Epidermal melanocyte (primary cell): ENCODE measurements around the gene CABLES1.
"Not testable (repeated sequence)": the region's sequence is repeated elsewhere in the genome, so short reads cannot be mapped to it uniquely, and the experiment has no call there.

Source experiments
- DNase-seq: peaks from one replicate; pipeline ENCODE4 v3.0.0; 2011; ENCODE audit warnings: low spot score; ENCODE audit not compliant: insufficient read length

CABLES1 gene

GRCh38 chr18:23141104-23141999, 6.1 kb downstream of the CABLES1 start:
- DNase-seq = no peak

- no peak for DNase-seq
Measured at GRCh38 chr18:23142251-23142929, 7.1 kb downstream of the CABLES1 start.

DNA sequence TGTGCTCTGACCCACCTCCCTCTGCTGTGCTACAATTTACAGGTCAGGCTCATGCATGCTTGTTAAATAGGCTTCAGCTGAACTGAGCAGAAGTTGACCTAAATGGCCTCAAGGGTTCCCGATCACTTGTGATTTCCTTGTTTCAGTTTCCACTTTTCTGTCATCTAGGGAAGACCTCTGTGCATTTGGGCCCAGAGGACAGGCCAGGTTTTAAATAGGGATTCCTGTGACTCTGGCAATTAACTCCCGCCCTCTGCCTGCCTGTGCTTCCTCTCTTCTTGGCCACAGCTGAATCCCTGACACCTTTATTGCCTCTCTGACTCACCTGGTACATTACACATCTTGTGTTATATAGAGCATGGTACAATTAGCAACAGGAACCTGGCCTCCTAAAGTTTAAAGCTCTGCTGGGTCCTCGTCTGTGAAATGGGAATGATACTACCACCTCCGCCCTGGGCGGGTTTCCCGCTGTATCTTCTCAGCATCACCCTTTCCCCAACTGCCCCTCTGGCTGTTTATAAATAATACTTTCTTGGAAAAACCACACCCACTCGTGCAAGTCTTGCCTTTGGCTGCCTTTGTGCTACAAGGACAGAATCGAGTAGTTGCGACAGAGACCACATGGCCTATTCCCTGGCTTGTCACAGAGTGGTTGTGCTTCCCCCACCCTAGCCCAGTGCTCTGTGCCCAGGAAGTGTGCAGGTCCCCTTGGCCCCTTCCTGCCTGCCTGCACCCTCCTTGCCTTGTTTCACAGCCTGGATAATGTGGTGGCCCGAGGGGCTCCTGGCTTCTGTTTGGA, 7.9 kb downstream of the CABLES1 start:
- DNase-seq = no peak

DNA sequence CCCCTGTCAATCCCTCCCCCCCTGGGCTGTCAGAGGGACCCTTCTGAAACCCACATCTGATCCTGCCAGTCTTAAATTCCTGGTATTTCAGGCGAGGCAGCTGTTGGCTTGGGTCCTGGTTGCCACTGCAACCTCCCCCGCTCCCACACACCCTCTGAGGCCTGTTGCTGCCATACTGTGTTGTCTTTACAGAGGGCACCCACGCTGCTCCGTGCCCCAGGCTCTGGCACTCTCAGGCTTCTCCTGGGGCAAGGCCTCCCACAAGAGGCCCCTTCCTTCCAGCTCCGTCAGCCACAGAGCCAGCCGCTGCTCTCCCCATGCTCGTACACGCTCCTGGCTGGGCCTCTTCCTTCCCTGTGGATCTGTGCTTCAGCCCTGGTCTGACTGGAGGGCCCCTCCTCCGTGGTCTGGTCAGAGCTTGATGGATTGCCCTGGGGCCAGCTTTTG, 8.6 kb downstream of the CABLES1 start:
- DNase-seq = no peak

DNA sequence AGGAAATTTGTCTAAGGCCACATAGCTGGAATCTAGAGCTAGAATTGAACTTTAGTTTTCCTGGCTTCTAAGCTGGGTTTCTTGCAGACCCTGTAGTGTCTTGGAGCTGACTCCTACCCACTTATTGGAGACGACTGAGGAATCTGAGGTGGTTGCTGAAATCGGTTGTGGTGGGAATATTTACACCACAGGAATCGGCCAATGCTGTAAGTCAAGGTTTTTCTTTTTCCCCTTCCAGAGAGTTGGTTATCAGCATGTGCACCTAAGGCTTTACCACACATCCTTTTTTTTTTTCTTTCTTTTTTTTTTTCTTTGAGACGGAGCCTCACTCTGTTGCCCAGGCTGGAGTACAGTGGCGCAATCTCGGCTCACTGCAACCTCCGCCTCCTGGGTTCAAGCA, 9.4 kb downstream of the CABLES1 start:
- DNase-seq = no peak

DNA sequence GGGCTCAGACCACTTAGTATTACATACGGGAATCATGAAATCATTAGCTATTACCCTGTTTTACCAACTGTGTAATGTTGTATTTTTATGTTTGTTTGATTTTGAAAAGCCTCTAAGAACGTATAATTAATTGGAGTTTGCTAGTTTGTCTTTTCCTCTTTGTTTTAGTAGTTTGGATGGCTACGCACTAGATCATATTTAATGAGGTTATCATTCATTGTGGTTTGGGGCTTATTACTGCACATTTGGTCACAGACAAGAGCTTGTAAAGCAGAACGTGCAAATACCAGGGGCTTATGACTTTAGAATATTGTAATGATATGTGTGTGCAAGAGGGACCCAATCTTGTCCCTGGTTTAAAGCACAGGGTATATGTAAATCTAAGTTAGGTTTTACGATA, 10.3 kb downstream of the CABLES1 start:
- no peak for DNase-seq

DNA sequence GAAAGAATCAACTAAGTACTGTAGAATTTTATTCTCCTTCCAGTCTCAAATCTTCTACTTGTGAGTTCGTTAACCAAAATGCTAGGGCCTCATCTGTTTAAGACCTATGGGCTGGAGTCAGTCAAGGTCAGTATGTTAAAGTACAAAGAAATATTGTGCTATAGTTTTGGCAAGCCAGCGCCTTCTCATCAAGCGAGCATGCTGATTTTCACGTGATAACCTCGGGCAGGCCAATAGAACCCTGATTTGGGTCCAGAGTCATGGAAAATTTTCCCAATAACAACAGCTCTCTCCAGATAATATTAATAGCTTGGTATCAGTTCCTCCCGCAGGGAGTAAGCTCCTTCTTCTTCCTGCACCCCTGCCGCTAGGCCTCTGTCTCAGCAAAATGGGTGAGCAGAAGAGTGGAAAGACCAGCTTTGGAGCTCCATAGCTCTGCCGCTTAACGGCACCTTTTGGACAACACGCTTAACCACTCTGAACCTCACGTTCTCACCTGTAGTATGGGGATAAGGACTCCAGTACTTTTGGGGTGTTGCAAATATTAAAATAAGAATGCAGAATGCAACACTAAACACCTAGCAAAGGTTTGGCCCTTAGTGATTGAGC, 11.7 kb downstream of the CABLES1 start:
- DNase-seq = no peak

DNA sequence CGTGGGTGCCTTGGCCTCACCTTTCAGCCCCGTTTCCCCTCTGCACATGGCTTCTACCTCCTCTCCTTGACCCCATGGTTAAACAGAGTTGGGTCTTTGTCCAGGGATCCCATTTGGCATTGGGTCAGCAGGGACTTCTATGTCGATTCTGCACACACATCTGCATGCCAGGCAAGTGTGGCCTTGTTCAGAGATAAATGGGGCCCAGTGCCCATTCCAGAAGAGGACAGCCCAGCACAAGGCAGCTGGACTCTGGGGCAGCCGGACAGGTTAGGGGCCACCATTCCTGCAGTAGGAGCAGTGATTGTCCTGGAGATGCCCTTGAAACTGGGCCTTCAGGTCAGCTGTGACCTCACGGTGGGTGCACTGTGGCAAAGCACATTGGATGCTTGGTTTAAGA, 13.1 kb downstream of the CABLES1 start:
- DNase-seq = no peak

GRCh38 chr18:23149570-23149969, 14.3 kb downstream of the CABLES1 start:
- no peak for DNase-seq

DNA sequence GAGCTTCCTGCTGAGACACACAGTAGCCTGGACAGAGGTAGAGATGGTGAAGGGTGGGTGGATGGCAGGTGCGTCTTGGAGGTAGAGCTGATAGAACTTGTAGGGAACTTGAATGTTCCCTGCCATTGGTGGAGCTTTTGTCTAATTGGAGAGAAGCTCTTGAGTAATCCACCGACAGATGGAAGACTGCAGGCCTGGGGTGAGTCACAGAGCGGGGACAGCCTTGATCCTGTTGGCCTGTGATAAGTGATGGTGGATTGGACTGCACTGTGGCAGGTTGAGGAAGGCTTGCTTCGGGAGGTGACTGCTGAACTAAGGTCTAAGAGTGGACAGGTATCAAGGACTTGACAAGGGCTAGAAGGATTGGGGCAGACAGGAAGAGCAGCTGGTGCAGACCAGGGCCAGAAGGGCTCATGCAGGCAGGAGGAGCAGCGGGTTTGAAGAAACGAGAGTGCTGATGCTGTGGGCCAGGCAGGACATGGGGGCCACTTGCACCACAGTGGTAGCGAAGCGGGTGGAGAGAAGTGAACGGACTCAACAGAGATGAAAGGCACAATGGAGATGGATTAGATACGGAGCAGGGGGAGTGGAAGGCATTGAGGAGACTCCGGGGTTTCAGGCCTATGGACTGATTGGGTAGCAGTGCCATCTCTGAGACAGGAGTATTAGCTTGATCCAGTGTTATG, 16.3 kb downstream of the CABLES1 start:
- DNase-seq = no peak

GRCh38 chr18:23154030-23154429, 18.7 kb downstream of the CABLES1 start:
- DNase-seq = no peak

GRCh38 chr18:23154823-23155500, 19.7 kb downstream of the CABLES1 start:
- no peak for DNase-seq

DNA sequence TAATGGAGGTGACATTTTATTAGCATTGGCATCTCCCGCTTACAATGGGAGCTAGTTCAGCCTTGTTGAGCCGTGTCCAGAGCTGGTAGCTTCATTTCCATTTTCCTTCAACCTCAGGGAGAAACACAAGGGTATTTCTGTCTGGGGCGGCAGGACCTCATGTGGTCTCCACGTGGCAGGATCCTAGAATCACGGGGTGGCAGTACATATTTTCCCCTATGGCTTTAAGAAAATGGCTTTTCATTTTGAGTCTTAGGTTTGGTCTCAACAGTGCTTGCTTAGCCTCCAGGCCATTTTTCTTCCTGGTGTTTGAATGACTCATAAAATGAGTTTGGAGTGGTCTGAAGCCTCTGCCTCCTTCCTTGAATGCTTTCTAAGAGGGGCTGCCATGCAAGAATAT, 20.3 kb downstream of the CABLES1 start:
- no peak for DNase-seq

GRCh38 chr18:23156134-23156533, 20.8 kb downstream of the CABLES1 start:
- DNase-seq = no peak

- no peak for DNase-seq
Measured at GRCh38 chr18:23158058-23158457, 22.8 kb downstream of the CABLES1 start.

DNA sequence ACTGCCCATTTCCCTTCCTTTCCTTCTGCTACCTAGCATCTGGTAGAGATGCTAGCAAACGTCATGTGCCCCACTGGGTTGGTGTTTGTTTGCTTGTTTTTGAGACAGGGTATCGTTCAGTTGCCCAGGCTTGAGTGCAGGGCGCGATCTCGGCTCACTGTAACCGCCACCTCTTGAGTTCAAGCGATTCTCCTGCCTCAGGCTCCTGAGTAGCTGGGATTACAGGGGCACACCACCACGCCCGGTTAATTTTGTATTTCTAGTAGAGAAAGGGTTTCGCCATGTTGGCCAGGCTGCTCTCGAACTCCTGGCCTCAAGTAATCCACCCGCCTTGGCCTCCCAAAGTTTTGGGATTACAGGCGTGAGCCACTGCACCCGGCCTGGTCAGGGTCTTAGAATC, 23.6 kb downstream of the CABLES1 start:
- not testable (repeated sequence) for DNase-seq

DNA sequence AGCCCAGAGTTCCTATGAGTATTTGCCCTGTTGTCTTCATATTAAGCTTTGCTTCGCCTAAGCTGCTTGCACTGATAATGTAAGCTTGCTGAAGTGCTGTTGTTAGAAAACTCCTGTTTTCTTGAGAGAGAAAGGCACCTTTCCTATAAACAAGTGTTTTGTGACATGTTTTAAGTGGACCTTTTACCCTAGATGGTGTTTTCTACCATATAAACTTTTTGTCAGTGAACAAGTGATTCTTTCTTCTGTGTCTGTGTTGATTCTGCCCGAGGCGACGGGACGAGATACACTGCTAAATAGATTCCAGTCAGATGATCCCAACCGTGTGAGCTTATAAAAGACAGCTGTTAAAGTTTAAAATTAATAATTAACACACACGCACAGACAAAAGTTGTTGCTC, 24.1 kb downstream of the CABLES1 start:
- peak; percentile 64 for DNase-seq

DNA sequence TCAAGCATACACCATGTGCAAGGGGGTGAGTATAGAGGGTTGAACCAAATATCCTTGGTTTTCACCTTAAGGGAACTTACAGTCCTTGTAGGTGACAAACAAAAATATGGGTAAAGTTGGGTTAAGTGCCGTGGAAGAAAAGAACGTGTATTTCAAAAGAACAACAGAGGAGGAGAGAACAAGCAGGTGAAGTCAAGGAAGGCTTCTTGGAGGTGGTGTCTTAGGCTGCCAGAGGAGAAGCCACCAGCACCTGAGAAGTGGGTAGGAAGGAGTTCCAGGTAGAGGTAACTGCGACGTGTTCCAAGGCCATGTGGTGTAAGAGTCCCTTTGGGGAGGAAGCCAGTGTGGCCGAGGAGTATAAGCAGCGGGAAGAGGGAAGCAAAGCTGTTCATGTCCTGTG, 27.2 kb downstream of the CABLES1 start:
- DNase-seq = no peak

DNA sequence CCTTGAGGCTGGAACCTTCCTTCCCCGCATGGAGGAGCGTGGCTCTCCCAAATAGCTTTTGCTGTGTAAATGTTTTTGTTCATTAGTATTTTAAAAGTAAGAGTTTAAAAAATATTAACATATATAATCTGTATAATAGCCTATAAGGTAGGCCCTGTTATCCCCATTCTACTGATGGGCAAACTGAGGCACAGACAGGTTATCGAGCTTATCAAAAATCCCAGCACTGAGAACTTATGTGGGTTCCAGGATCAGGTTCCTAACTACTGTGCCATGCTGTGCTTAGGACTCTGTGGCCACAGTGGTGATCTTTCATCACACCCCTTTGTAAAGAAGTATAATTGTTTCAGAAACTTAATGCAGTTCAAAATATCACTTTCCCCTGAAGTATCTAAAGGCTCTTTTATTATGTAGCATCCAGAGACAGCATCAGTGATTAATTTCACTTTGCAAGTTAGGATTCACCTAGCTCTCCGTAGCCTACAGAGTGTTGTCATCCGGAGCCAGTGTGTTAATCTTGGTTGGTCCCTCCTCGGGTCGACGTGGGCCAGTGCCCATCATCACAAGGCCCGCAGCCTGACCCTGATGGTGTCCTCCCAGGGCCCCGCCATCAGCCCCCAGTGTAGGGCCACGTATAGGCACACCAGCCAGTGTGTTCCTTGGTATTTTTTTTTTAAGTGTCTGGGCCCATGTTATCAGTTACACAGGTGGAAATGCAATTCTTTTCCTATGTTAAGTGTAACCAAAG, 28.7 kb downstream of the CABLES1 start:
- no peak for DNase-seq
